ENCODE results near the gene DICER1. TPM values are rescaled to one million over a fixed set of nuclear protein-coding genes. Genes with fewer than 3 reads are reported as not detected.

Gene DICER1
- total RNA-seq, 1 experiment from 2014 or later = 62.0 TPM

GRCh38 chr14:95163666-95164065, 6.3 kb upstream of the DICER1 start (continued):
- TF ChIP-seq CDX4 (CRISPR knock-in tag; IDR thresholded peaks at IDR 0.05; ENCODE audit: borderline replicate concordance) (no peak), CBFB (CRISPR knock-in tag; IDR thresholded peaks at IDR 0.05; ENCODE audit: low read depth) (no peak), ATF1 (CRISPR knock-in tag; IDR thresholded peaks at IDR 0.05) (no peak), ZNF532 (CRISPR knock-in tag; IDR thresholded peaks at IDR 0.05; ENCODE audit: borderline replicate concordance) (no peak)

- ATAC-seq (no peak), DNase-seq (ENCODE audit: low spot score) (no peak)
- TF ChIP-seq ZNF671 (CRISPR knock-in tag; IDR thresholded peaks at IDR 0.05) = no peak
- TF ChIP-seq ZNF317 (CRISPR knock-in tag; IDR thresholded peaks at IDR 0.05; ENCODE audit: borderline replicate concordance, low read depth) = no peak
- no peak for TF ChIP-seq MAX (CRISPR knock-in tag; IDR thresholded peaks at IDR 0.05)
- TF ChIP-seq NFYB (CRISPR knock-in tag; conservative IDR thresholded peaks at IDR 0.05; ENCODE audit: low read depth) = no peak
- TF ChIP-seq E2F4 (CRISPR knock-in tag; IDR thresholded peaks at IDR 0.05; ENCODE audit: borderline replicate concordance, low read depth) = no peak
- TF ChIP-seq ZNF263 (CRISPR knock-in tag; IDR thresholded peaks at IDR 0.05; ENCODE audit: low read depth) = no peak
- no peak for TF ChIP-seq TEAD4 (CRISPR knock-in tag; IDR thresholded peaks at IDR 0.05)
- TF ChIP-seq NFE2L1 (CRISPR knock-in tag; IDR thresholded peaks at IDR 0.05) = no peak
- TF ChIP-seq JAZF1 (CRISPR knock-in tag; IDR thresholded peaks at IDR 0.05) = no peak
- TF ChIP-seq SMAD3 (CRISPR knock-in tag; IDR thresholded peaks at IDR 0.05; ENCODE audit: borderline replicate concordance) = no peak
- no peak for TF ChIP-seq AR (CRISPR knock-in tag; IDR thresholded peaks at IDR 0.05)
- no peak for TF ChIP-seq RORB (CRISPR knock-in tag; IDR thresholded peaks at IDR 0.05)
- TF ChIP-seq ETV6 (CRISPR knock-in tag; IDR thresholded peaks at IDR 0.05) = no peak
- no peak for TF ChIP-seq USF1 (CRISPR knock-in tag; IDR thresholded peaks at IDR 0.05)
- H3K4me3 Mint-ChIP-seq = no peak overlapping the region
- H3K4me1 Mint-ChIP-seq = peaks cover 29% of the 10 kb centered on the region
- CTCF ChIA-PET = interaction anchor here (1.2 kb wide), 1 partner anchor 289 kb away, joined by 3 read pairs; no protein-coding TSS in a partner anchor
- H3K27ac Mint-ChIP-seq = no peak overlapping the region
- H3K27me3 Mint-ChIP-seq (ENCODE audit: low read depth) = no peaks in the 10 kb centered on the region; the same call in 1 of the 2 replicates
- H3K36me3 Mint-ChIP-seq = peaks cover 33% of the 10 kb centered on the region
- H3K9me3 Mint-ChIP-seq = peaks cover 36% of the 10 kb centered on the region
- POLR2A ChIA-PET = no interaction called here
Observed at GRCh38 chr14:95163132-95163531, 5.8 kb upstream of the DICER1 start.
